ENCODE measurements around the gene SAXO2.
"Not testable (repeated sequence)": the region's sequence is repeated elsewhere in the genome, so short reads cannot be mapped to it uniquely, and the experiment has no call there.

- not testable (repeated sequence) for TF ChIP-seq CTCF (IDR thresholded peaks at IDR 0.05; ENCODE audit: low read depth, low read length); EZH2phosphoT487 (IDR thresholded peaks at IDR 0.05; ENCODE audit: low read depth)
These were observed 58.2 kb downstream of the SAXO2 start for GRCh38 chr15:82320861-82321260.

Measured in OCI-LY3 (cell line).